BLaER1 treated with 17β-estradiol and CSF1 and Interleukin-3, amounts not matched to agents 10 nM and 100 nM (cell line): ENCODE results near the gene USP15.

Experiments used
- H3K27ac ChIP-seq, 11 experiments: shearing (Covaris generic); formaldehyde crosslinking; 2 replicates each; pipeline ENCODE4 v1.8.1; 2022
- H3K27me3 ChIP-seq, 11 experiments: shearing (Covaris generic); formaldehyde crosslinking; 2 replicates each; pipeline ENCODE4 v1.8.1; 2022
- H3K36me3 ChIP-seq, 11 experiments: shearing (Covaris generic); formaldehyde crosslinking; 2 replicates each; pipeline ENCODE4 v1.8.1; 2022
- H3K4me1 ChIP-seq, 10 experiments: shearing (Covaris generic); formaldehyde crosslinking; 2 replicates each; pipeline ENCODE4 v1.8.1; 2022
- H3K4me2 ChIP-seq, 11 experiments: shearing (Covaris generic); formaldehyde crosslinking; 2 replicates each; pipeline ENCODE4 v1.8.1; 2022
- H3K4me3 ChIP-seq, 10 experiments: shearing (Covaris generic); formaldehyde crosslinking; 2 replicates each; pipeline ENCODE4 v1.8.1; 2022
- H3K9ac ChIP-seq, 11 experiments: shearing (Covaris generic); formaldehyde crosslinking; 2 replicates each; pipeline ENCODE4 v1.8.1; 2022
- H3K9me3 ChIP-seq, 11 experiments: shearing (Covaris generic); formaldehyde crosslinking; replicated peaks in 1 of 11; 2 replicates each; pipeline ENCODE4 v1.8.1; 2022
- H4K20me1 ChIP-seq, 11 experiments: shearing (Covaris generic); formaldehyde crosslinking; 2 replicates each; pipeline ENCODE4 v1.8.1; 2022
- Cebpa-rat ChIP-seq, 11 experiments: shearing (Covaris generic); IDR thresholded peaks; 2 replicates each; pipeline ENCODE4 v1.8.1; 2022

The USP15 gene

GRCh38 chr12:62250671-62251608 lies 9.3 kb upstream of the USP15 start:
- TF ChIP-seq Cebpa-rat (IDR thresholded peaks at IDR 0.05) = no peak
- Histone ChIP-seq H4K20me1 (no peaks in the 10 kb centered on the region), H3K36me3 (peaks cover 0 to 10% (median 0%) of the 10 kb centered on the region in 11 experiments; a peak in 2 of 22 replicates), H3K27ac (peak overlapping the region in 6 of 11 experiments; percentile 24 to 59 (median 49); a peak in 9 of 22 replicates), H3K9ac (no peak overlapping the region), H3K4me1 (peaks cover 0 to 37% (median 6%) of the 10 kb centered on the region in 10 experiments; a peak in 10 of 20 replicates), H3K4me2 (peak overlapping the region in 7 of 11 experiments; percentile 5 to 69 (median 47); a peak in 14 of 22 replicates), H3K9me3 (no peaks in the 10 kb centered on the region), H3K27me3 (no peaks in the 10 kb centered on the region), H3K4me3 (no peak overlapping the region)

GRCh38 chr12:62251609-62251958 lies 8.6 kb upstream of the USP15 start:
- peak overlapping the region in 6 of 11 experiments; percentile 24 to 59 (median 49); a peak in 8 of 22 replicates for H3K27ac ChIP-seq
- peak overlapping the region in 7 of 11 experiments; percentile 5 to 69 (median 47); a peak in 14 of 22 replicates for H3K4me2 ChIP-seq
- no peaks in the 10 kb centered on the region for H3K27me3 ChIP-seq
- no peaks in the 10 kb centered on the region for H3K9me3 ChIP-seq
- peaks cover 0 to 43% (median 8%) of the 10 kb centered on the region in 10 experiments; a peak in 11 of 20 replicates for H3K4me1 ChIP-seq
- H3K36me3 ChIP-seq = peaks cover 0 to 10% (median 0%) of the 10 kb centered on the region in 11 experiments; a peak in 2 of 22 replicates
- no peaks in the 10 kb centered on the region for H4K20me1 ChIP-seq
- no peak overlapping the region for H3K4me3 ChIP-seq
- H3K9ac ChIP-seq = no peak overlapping the region
- no peak for TF ChIP-seq Cebpa-rat (IDR thresholded peaks at IDR 0.05)

- H3K4me3 ChIP-seq = no peak overlapping the region
- TF ChIP-seq Cebpa-rat (IDR thresholded peaks at IDR 0.05) = no peak
- H3K27me3 ChIP-seq = no peaks in the 10 kb centered on the region
Measured at GRCh38 chr12:62252576-62252975, 7.6 kb upstream of the USP15 start.

GRCh38 chr12:62254967-62255366 lies 5.2 kb upstream of the USP15 start:
- peaks cover 0 to 10% (median 0%) of the 10 kb centered on the region in 11 experiments; a peak in 2 of 22 replicates for H3K36me3 ChIP-seq
- no peak overlapping the region for H3K27ac ChIP-seq
- H3K4me1 ChIP-seq = peaks cover 9 to 58% (median 25%) of the 10 kb centered on the region in 10 experiments
- no peaks in the 10 kb centered on the region for H4K20me1 ChIP-seq
- no peak for TF ChIP-seq Cebpa-rat (IDR thresholded peaks at IDR 0.05)
- no peak overlapping the region for H3K9ac ChIP-seq
- no peaks in the 10 kb centered on the region for H3K27me3 ChIP-seq
- no peaks in the 10 kb centered on the region for H3K9me3 ChIP-seq
- no peak overlapping the region for H3K4me3 ChIP-seq
- no peak overlapping the region for H3K4me2 ChIP-seq

More at GRCh38 chr12:62252576-62252975, 7.6 kb upstream of the USP15 start:
- 0 out of 22 replicates have a peak overlapping the region, but pooled peaks of 1 of the 11 experiments have one; percentile 69 for H3K4me2 ChIP-seq
- no peak overlapping the region for H3K27ac ChIP-seq
- no peaks in the 10 kb centered on the region for H3K9me3 ChIP-seq
- peaks cover 0 to 10% (median 0%) of the 10 kb centered on the region in 11 experiments; a peak in 2 of 22 replicates for H3K36me3 ChIP-seq
- no peaks in the 10 kb centered on the region for H4K20me1 ChIP-seq
- H3K9ac ChIP-seq = no peak overlapping the region
- peaks cover 0 to 53% (median 15%) of the 10 kb centered on the region in 10 experiments; a peak in 14 of 20 replicates for H3K4me1 ChIP-seq

- Histone ChIP-seq H3K36me3 (peaks cover 0 to 10% (median 0%) of the 10 kb centered on the region in 11 experiments; a peak in 2 of 22 replicates), H3K27ac (peak overlapping the region in 1 of 11 experiments; percentile 62; a peak in 3 of 22 replicates), H3K4me2 (peak overlapping the region in 9 of 11 experiments; percentile 8 to 90 (median 49); a peak in 14 of 22 replicates), H3K4me1 (peaks cover 12 to 46% (median 23%) of the 10 kb centered on the region in 10 experiments), H3K4me3 (no peak overlapping the region), H4K20me1 (peaks cover 0 to 13% (median 5%) of the 10 kb centered on the region in 11 experiments; a peak in 17 of 22 replicates), H3K9me3 (no peaks in the 10 kb centered on the region), H3K27me3 (no peaks in the 10 kb centered on the region), H3K9ac (peak overlapping the region in 1 of 11 experiments; percentile 44; a peak in 1 of 22 replicates)
- TF ChIP-seq Cebpa-rat (IDR thresholded peaks at IDR 0.05) = no peak
Measured at GRCh38 chr12:62256408-62257096, 3.7 kb upstream of the USP15 start.

GRCh38 chr12:62258231-62258630 lies 2.0 kb upstream of the USP15 start:
- Histone ChIP-seq H3K9me3 (no peaks in the 10 kb centered on the region), H3K9ac (no peak overlapping the region), H3K4me3 (no peak overlapping the region), H3K4me2 (peak overlapping the region in 7 of 11 experiments; percentile 76 to 90 (median 79); a peak in 14 of 22 replicates), H4K20me1 (peaks cover 12 to 30% (median 22%) of the 10 kb centered on the region in 11 experiments; a peak in 21 of 22 replicates), H3K27me3 (no peaks in the 10 kb centered on the region), H3K4me1 (peaks cover 25 to 53% (median 36%) of the 10 kb centered on the region in 10 experiments), H3K27ac (no peak overlapping the region), H3K36me3 (peaks cover 0 to 9% (median 0%) of the 10 kb centered on the region in 11 experiments; a peak in 6 of 22 replicates)
- TF ChIP-seq Cebpa-rat (IDR thresholded peaks at IDR 0.05) = no peak

GRCh38 chr12:62258941-62259630 lies 1.1 kb upstream of the USP15 start:
- H3K4me3 ChIP-seq = peak overlapping the region; percentile 85 to 100 (median 98)
- peaks cover 16 to 38% (median 30%) of the 10 kb centered on the region in 11 experiments; a peak in 21 of 22 replicates for H4K20me1 ChIP-seq
- no peak for TF ChIP-seq Cebpa-rat (IDR thresholded peaks at IDR 0.05)
- H3K27me3 ChIP-seq = no peaks in the 10 kb centered on the region
- peaks cover 28 to 61% (median 39%) of the 10 kb centered on the region in 10 experiments for H3K4me1 ChIP-seq
- H3K27ac ChIP-seq = peak overlapping the region; percentile 90 to 100 (median 96)
- H3K4me2 ChIP-seq = peak overlapping the region; percentile 76 to 92 (median 85)
- peak overlapping the region; percentile 89 to 100 (median 94) for H3K9ac ChIP-seq
- H3K9me3 ChIP-seq = no peaks in the 10 kb centered on the region
- peaks cover 0 to 16% (median 3%) of the 10 kb centered on the region in 11 experiments; a peak in 11 of 22 replicates for H3K36me3 ChIP-seq

GRCh38 chr12:62259631-62259992 lies 592 bp upstream of the USP15 start:
- Histone ChIP-seq H3K9me3 (no peaks in the 10 kb centered on the region), H3K36me3 (peaks cover 0 to 17% (median 4%) of the 10 kb centered on the region in 11 experiments; a peak in 11 of 22 replicates)
- TF ChIP-seq Cebpa-rat (IDR thresholded peaks at IDR 0.05) = no peak

More at GRCh38 chr12:62259631-62259992, 592 bp upstream of the USP15 start:
- Histone ChIP-seq H3K27ac (peak overlapping the region; percentile 90 to 100 (median 96)), H3K9ac (peak overlapping the region; percentile 89 to 100 (median 94)), H3K4me1 (peaks cover 28 to 66% (median 40%) of the 10 kb centered on the region in 10 experiments), H4K20me1 (peaks cover 20 to 43% (median 35%) of the 10 kb centered on the region in 11 experiments; a peak in 21 of 22 replicates), H3K27me3 (no peaks in the 10 kb centered on the region), H3K4me2 (peak overlapping the region; percentile 76 to 92 (median 85)), H3K4me3 (peak overlapping the region; percentile 85 to 100 (median 98))
